ENCODE results near the gene EPN3.

DNA sequence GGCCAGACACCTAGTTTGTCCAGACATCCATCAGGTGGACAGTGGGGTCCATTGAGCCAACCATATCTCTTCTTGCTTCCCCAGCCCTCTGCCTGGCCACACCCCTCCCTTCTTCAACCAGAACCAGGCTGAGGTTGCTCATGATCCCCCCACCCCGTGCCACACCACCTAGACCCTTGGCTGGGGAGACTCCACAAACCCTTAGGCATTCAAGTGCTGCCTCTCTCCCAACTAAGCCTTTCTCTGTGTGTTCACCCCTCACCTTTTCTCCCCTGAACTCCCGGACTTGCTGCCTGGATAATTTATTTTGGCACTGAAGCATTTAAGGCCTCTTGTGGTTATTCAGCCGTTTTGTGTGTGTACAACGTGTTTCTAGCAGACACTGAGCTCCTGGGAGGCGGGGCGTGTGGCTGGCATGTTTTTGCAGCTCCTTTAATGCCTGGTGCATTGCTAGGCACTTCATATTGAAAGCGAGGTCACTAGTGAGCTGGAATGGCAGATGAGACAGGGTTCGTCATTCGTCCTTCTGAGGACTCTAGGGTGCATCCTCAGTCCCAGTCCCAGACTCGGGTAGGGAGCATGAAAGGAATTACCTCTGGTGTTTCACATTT is 56.7 kb downstream of the EPN3 start:
- TF ChIP-seq, protein P1, sequence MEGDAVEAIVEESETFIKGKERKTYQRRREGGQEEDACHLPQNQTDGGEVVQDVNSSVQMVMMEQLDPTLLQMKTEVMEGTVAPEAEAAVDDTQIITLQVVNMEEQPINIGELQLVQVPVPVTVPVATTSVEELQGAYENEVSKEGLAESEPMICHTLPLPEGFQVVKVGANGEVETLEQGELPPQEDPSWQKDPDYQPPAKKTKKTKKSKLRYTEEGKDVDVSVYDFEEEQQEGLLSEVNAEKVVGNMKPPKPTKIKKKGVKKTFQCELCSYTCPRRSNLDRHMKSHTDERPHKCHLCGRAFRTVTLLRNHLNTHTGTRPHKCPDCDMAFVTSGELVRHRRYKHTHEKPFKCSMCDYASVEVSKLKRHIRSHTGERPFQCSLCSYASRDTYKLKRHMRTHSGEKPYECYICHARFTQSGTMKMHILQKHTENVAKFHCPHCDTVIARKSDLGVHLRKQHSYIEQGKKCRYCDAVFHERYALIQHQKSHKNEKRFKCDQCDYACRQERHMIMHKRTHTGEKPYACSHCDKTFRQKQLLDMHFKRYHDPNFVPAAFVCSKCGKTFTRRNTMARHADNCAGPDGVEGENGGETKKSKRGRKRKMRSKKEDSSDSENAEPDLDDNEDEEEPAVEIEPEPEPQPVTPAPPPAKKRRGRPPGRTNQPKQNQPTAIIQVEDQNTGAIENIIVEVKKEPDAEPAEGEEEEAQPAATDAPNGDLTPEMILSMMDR (conservative IDR thresholded peaks at IDR 0.05; ENCODE audit: low read length) = no peak
- TF ChIP-seq EZH2phosphoT487 (IDR thresholded peaks at IDR 0.05; ENCODE audit: borderline replicate concordance, low read depth, low read length) = no peak

Data from OCI-LY7 (cell line).